Astrocyte (in vitro differentiated cells and primary cell): ENCODE results near the gene ARFGEF2. TPM values are rescaled to one million over a fixed set of nuclear protein-coding genes. Genes with fewer than 3 reads are reported as not detected.

Experiments used
- DNase-seq: peaks from one replicate; pipeline ENCODE4 v3.0.0-alpha.2; 2010; ENCODE audit warnings: low read depth
- FAIRE-seq: peaks from 2 replicates; lab custom pipeline; 2011; peaks lifted over from hg19 to GRCh38; lab: Jason Lieb, UNC
- H2AFZ ChIP-seq: 2 replicates; pipeline ENCODE4 v1.6.0; 2012; ENCODE audit warnings: low read depth, low read length, inconsistent platforms
- H3K27ac ChIP-seq: 2 replicates; pipeline ENCODE4 v1.5.1; 2011; ENCODE audit warnings: low read depth, low read length, inconsistent platforms
- H3K27me3 ChIP-seq: 2 replicates; pipeline ENCODE4 v1.6.0; 2011; ENCODE audit warnings: low read length, inconsistent platforms; ENCODE audit not compliant: insufficient read depth
- H3K36me3 ChIP-seq: 2 replicates; pipeline ENCODE4 v1.5.1; 2011; ENCODE audit warnings: low read length, inconsistent platforms; ENCODE audit not compliant: insufficient read depth
- H3K4me1 ChIP-seq: 2 replicates; pipeline ENCODE4 v1.5.1; 2011; ENCODE audit warnings: low read length, inconsistent platforms; ENCODE audit not compliant: insufficient read depth
- H3K4me2 ChIP-seq: 2 replicates; pipeline ENCODE4 v1.6.0; 2012; ENCODE audit warnings: low read length, inconsistent platforms
- H3K4me3 ChIP-seq: 2 replicates; pipeline ENCODE4 v1.5.1; 2011; ENCODE audit warnings: low read depth, mild to moderate bottlenecking, low read length, inconsistent platforms; ENCODE audit not compliant: insufficient read depth
- H3K79me2 ChIP-seq: 2 replicates; pipeline ENCODE4 v1.6.0; 2012; ENCODE audit warnings: mild to moderate bottlenecking, low read length, inconsistent platforms; ENCODE audit not compliant: insufficient read depth
- H3K9ac ChIP-seq: 2 replicates; pipeline ENCODE4 v1.6.0; 2012; ENCODE audit warnings: mild to moderate bottlenecking, low read length, inconsistent platforms
- H3K9me3 ChIP-seq: 2 replicates; pipeline ENCODE4 v1.5.1; 2012; ENCODE audit warnings: low read depth, mild to moderate bottlenecking, low read length, inconsistent platforms; ENCODE audit not compliant: insufficient read depth
- H4K20me1 ChIP-seq: 2 replicates; pipeline ENCODE4 v1.6.0; 2012; ENCODE audit warnings: low read length, inconsistent platforms; ENCODE audit not compliant: insufficient read depth
- H3K27ac Mint-ChIP-seq: one replicate; pipeline ENCODE4 v1.8.0; 2021; ENCODE audit warnings: mild to moderate bottlenecking, mixed read lengths; ENCODE audit not compliant: unreplicated experiment
- H3K27me3 Mint-ChIP-seq: one replicate; pipeline ENCODE4 v1.8.0; 2021; ENCODE audit warnings: low read depth, mixed read lengths; ENCODE audit not compliant: unreplicated experiment
- H3K36me3 Mint-ChIP-seq: one replicate; pipeline ENCODE4 v1.8.0; 2021; ENCODE audit warnings: low read depth, mixed read lengths; ENCODE audit not compliant: unreplicated experiment
- H3K4me1 Mint-ChIP-seq: one replicate; pipeline ENCODE4 v1.8.0; 2021; ENCODE audit warnings: low read depth, mixed read lengths; ENCODE audit not compliant: unreplicated experiment
- H3K4me3 Mint-ChIP-seq: one replicate; pipeline ENCODE4 v1.8.0; 2021; ENCODE audit warnings: mild to moderate bottlenecking, moderate library complexity, mixed read lengths; ENCODE audit not compliant: unreplicated experiment
- H3K9me3 Mint-ChIP-seq: one replicate; pipeline ENCODE4 v1.8.0; 2021; ENCODE audit warnings: mild to moderate bottlenecking, mixed read lengths; ENCODE audit not compliant: unreplicated experiment
- CTCF ChIP-seq: IDR thresholded peaks from 2 replicates; pipeline ENCODE4 v1.5.1; 2011; ENCODE audit warnings: low read depth, mild to moderate bottlenecking, inconsistent platforms, low read length, moderate library complexity; ENCODE audit not compliant: insufficient read depth
- EZH2 ChIP-seq: IDR thresholded peaks from 2 replicates; pipeline ENCODE4 v1.6.1; 2012; ENCODE audit warnings: mild to moderate bottlenecking, low read length, inconsistent platforms; ENCODE audit not compliant: insufficient read depth
- total RNA-seq: library from RNA; stranded (reverse); gene quantifications from 2 replicates; pipeline ENCODE4 v1.2.1, GENCODE V29; 2021

The ARFGEF2 gene
- total RNA-seq, 1 donor from 2014 or later = 28.2 TPM

GRCh38 chr20:48995589-48995988 lies 74.1 kb downstream of the ARFGEF2 start:
- Histone ChIP-seq H3K27ac (no peak overlapping the region), H2AFZ (no peak overlapping the region), H3K9ac (no peak overlapping the region), H3K4me2 (no peak overlapping the region), H3K4me3 (no peak overlapping the region), H3K36me3 (peaks cover 51% of the 10 kb centered on the region), H3K9me3 (no peaks in the 10 kb centered on the region), H3K27me3 (no peaks in the 10 kb centered on the region), H3K4me1 (no peaks in the 10 kb centered on the region), H4K20me1 (peaks cover 8% of the 10 kb centered on the region), H3K79me2 (no peaks in the 10 kb centered on the region)
- DNase-seq (no peak), FAIRE-seq (no peak)
- Mint-ChIP-seq H3K4me3 (no peak overlapping the region), H3K27ac (no peak overlapping the region), H3K36me3 (peaks cover 24% of the 10 kb centered on the region), H3K4me1 (no peaks in the 10 kb centered on the region), H3K9me3 (no peaks in the 10 kb centered on the region), H3K27me3 (no peaks in the 10 kb centered on the region)
- TF ChIP-seq EZH2 (no peak), CTCF (no peak)

DNA sequence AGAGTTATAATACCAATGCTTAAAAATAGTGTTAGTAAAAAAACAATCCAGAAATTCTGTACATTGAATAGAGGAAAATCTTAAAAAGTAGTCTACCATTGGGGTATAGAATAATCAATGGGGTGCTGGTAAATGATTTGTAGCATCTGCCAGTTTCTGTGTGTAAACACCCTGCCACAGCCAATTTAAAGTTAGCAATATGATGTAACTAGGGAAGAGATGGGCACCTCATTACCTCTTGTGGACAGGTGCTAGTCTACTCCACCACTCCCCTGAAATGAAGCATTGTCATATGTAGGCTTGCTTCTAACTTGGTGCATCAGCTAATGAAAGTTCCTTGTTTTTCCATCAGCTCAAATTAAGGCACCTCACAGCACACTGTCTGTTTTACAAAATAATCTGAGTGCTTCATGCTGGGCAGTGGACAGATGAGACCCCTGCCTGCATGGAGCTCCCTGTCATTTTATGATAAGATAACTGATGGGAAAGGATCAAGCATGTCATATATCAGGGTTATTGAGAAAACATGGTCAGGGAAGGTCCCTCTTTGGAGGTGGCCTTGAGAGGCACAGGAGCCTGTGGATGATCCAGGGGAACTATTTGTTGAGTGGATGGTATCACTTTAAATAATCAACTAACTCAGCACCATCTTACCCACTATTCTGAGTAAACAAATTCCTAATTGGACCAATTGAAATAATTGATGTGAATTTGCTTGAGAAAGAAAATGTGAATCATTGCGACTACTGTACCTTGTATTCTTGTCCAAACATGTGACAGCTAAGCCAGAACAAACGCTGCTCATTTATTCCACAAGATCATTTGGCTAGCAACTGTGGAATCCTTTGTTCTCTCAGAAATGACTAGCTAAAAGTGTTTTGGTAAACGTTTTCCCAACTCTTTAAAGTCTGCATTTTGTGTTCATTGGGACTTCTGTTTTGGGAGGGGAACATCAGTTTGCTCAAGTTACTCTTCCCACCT lies 78.7 kb downstream of the ARFGEF2 start:
- no peak overlapping the region for H3K27ac Mint-ChIP-seq
- TF ChIP-seq EZH2 (no peak), CTCF (no peak)
- H3K9ac ChIP-seq = no peak overlapping the region
- no peak overlapping the region for H3K4me2 ChIP-seq
- no peaks in the 10 kb centered on the region for H3K4me1 ChIP-seq
- no peaks in the 10 kb centered on the region for H3K79me2 ChIP-seq
- H4K20me1 ChIP-seq = peaks cover 5% of the 10 kb centered on the region
- peaks cover 13% of the 10 kb centered on the region for H3K36me3 Mint-ChIP-seq
- no peaks in the 10 kb centered on the region for H3K9me3 Mint-ChIP-seq
- H3K27ac ChIP-seq = no peak overlapping the region
- H3K4me3 ChIP-seq = no peak overlapping the region
- no peak overlapping the region for H3K4me3 Mint-ChIP-seq
- H3K4me1 Mint-ChIP-seq = no peaks in the 10 kb centered on the region
- peaks cover 28% of the 10 kb centered on the region for H3K36me3 ChIP-seq
- H3K27me3 Mint-ChIP-seq = no peaks in the 10 kb centered on the region
- no peak for FAIRE-seq
- no peak overlapping the region for H2AFZ ChIP-seq
- no peaks in the 10 kb centered on the region for H3K27me3 ChIP-seq
- DNase-seq = no peak
- no peaks in the 10 kb centered on the region for H3K9me3 ChIP-seq

- Mint-ChIP-seq H3K4me3 (no peak overlapping the region), H3K27ac (no peak overlapping the region), H3K27me3 (no peaks in the 10 kb centered on the region), H3K9me3 (no peaks in the 10 kb centered on the region), H3K4me1 (no peaks in the 10 kb centered on the region), H3K36me3 (peaks cover 13% of the 10 kb centered on the region)
- Histone ChIP-seq H3K4me3 (no peak overlapping the region), H3K27ac (no peak overlapping the region), H3K9me3 (no peaks in the 10 kb centered on the region), H3K9ac (no peak overlapping the region), H2AFZ (no peak overlapping the region), H3K36me3 (peaks cover 22% of the 10 kb centered on the region), H4K20me1 (peaks cover 5% of the 10 kb centered on the region), H3K4me1 (no peaks in the 10 kb centered on the region), H3K79me2 (no peaks in the 10 kb centered on the region), H3K4me2 (no peak overlapping the region), H3K27me3 (no peaks in the 10 kb centered on the region)
- no peak for DNase-seq
- no peak for FAIRE-seq
- TF ChIP-seq CTCF = no peak
- TF ChIP-seq EZH2 = no peak
These were observed 80.2 kb downstream of the ARFGEF2 start for GRCh38 chr20:49001741-49002140.
